ENCODE data around the gene WNT3A.

GRCh38 chr1:228006034-228006785 lies 588 bp upstream of the WNT3A start:
- TF ChIP-seq CTCF (conservative IDR thresholded peaks at IDR 0.05), result no peak
- no peak for TF ChIP-seq EZH2 (IDR thresholded peaks at IDR 0.05; ENCODE audit: low read depth)
